KMS-11 (cell line): ENCODE results near the gene WNT3.

ENCODE experiments used
- H2AFZ ChIP-seq: fragments of 200-600 bp; sonication (generic); 2 replicates; pipeline ENCODE4 v1.6.1; 2016; ENCODE audit warnings: antibody characterized with exemption, mixed run types, low read depth
- H3K27ac ChIP-seq: fragments of 200-600 bp; sonication (generic); 2 replicates; pipeline ENCODE4 v1.6.1; 2016; ENCODE audit warnings: mild to moderate bottlenecking, mixed run types
- H3K27me3 ChIP-seq: fragments of 200-600 bp; sonication (generic); 2 replicates; pipeline ENCODE4 v1.6.1; 2017; ENCODE audit warnings: mild to moderate bottlenecking, low read depth, mixed run types, moderate library complexity; ENCODE audit not compliant: insufficient read depth
- H3K36me3 ChIP-seq: fragments of 200-600 bp; sonication (generic); 2 replicates; pipeline ENCODE4 v1.6.1; 2017; ENCODE audit warnings: mild to moderate bottlenecking, mixed run types; ENCODE audit not compliant: insufficient read depth
- H3K4me1 ChIP-seq: fragments of 200-600 bp; sonication (generic); 2 replicates; pipeline ENCODE4 v1.6.1; 2016; ENCODE audit warnings: mild to moderate bottlenecking, low read depth, mixed run types; ENCODE audit not compliant: poor library complexity, severe bottlenecking
- H3K4me2 ChIP-seq: fragments of 200-600 bp; sonication (generic); 2 replicates; pipeline ENCODE4 v1.7.0; 2016; ENCODE audit warnings: mild to moderate bottlenecking, mixed run types
- H3K4me3 ChIP-seq: fragments of 200-600 bp; sonication (generic); IDR thresholded peaks from 2 replicates; pipeline ENCODE4 v1.6.1; 2017; ENCODE audit warnings: low read depth, low read length, mixed read lengths; ENCODE audit not compliant: insufficient read depth
- H3K79me2 ChIP-seq: fragments of 200-600 bp; sonication (generic); 2 replicates; pipeline ENCODE4 v1.6.1; 2016; ENCODE audit warnings: low read depth, mixed run types; ENCODE audit not compliant: insufficient read depth
- H3K9ac ChIP-seq: fragments of 200-600 bp; sonication (generic); 2 replicates; pipeline ENCODE4 v1.6.1; 2016; ENCODE audit warnings: mild to moderate bottlenecking, mixed run types
- H4K20me1 ChIP-seq: fragments of 200-600 bp; sonication (generic); 2 replicates; pipeline ENCODE4 v1.6.1; 2016; ENCODE audit warnings: mild to moderate bottlenecking, mixed run types; ENCODE audit not compliant: insufficient read depth
- TF ChIP-seq, protein P1 (sequence below): fragments of 200-600 bp; sonication (generic); conservative IDR thresholded peaks from 2 replicates; pipeline ENCODE4 v1.6.1; 2017; ENCODE audit warnings: low read depth, mild to moderate bottlenecking, antibody characterized with exemption, low read length, moderate library complexity, mixed read lengths

WNT3 gene

DNA sequence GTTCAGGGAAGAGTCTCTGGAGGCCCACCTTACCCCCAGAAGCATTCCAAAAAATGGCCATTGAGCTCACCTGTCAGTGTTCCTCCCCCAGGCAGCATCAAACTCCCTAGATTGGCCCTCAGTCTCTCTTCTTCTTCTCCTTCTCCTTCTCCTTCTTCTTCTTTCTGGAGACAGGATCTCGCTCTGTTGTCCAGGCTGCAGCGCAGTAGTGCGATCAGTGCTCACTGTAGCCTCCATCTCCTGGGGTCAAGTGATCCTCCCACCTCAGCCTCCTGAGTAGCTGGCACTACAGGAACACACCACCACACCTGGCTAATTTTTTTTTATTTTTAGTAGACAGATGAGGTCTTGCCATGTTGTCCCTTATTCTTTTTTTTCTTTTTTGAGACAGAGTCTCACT lies 16.4 kb upstream of the WNT3 start:
- Histone ChIP-seq H4K20me1 (no peaks in the 10 kb centered on the region), H3K36me3 (no peaks in the 10 kb centered on the region), H3K27me3 (no peaks in the 10 kb centered on the region), H3K4me3 (no peak overlapping the region), H3K9ac (no peak overlapping the region), H3K4me1 (no peaks in the 10 kb centered on the region), H2AFZ (no peak overlapping the region), H3K79me2 (no peaks in the 10 kb centered on the region), H3K27ac (no peak overlapping the region), H3K4me2 (no peak overlapping the region)
- TF ChIP-seq, protein P1, sequence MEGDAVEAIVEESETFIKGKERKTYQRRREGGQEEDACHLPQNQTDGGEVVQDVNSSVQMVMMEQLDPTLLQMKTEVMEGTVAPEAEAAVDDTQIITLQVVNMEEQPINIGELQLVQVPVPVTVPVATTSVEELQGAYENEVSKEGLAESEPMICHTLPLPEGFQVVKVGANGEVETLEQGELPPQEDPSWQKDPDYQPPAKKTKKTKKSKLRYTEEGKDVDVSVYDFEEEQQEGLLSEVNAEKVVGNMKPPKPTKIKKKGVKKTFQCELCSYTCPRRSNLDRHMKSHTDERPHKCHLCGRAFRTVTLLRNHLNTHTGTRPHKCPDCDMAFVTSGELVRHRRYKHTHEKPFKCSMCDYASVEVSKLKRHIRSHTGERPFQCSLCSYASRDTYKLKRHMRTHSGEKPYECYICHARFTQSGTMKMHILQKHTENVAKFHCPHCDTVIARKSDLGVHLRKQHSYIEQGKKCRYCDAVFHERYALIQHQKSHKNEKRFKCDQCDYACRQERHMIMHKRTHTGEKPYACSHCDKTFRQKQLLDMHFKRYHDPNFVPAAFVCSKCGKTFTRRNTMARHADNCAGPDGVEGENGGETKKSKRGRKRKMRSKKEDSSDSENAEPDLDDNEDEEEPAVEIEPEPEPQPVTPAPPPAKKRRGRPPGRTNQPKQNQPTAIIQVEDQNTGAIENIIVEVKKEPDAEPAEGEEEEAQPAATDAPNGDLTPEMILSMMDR, result no peak

DNA sequence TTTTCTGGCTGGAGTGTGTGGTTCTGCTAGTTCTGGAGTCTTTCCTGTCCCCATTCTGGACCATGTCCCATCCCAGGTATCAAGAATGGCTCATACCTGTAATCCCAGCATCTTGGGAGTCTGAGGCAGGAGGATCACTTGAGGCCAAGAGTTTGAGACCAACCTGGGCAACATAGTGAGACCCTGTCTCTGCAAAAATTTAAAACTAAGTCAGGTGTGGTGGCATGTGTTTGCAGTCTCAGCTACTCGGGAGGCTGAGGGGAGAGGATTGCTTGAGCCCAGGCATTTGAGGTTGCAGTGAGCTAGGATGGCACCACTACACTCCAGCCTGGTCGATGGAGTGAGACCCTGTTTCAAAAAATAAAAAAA lies 15.3 kb upstream of the WNT3 start:
- Histone ChIP-seq H3K4me3 (no peak overlapping the region), H3K79me2 (no peaks in the 10 kb centered on the region), H3K4me1 (no peaks in the 10 kb centered on the region), H3K27me3 (no peaks in the 10 kb centered on the region), H3K4me2 (no peak overlapping the region), H4K20me1 (no peaks in the 10 kb centered on the region), H3K27ac (no peak overlapping the region), H3K9ac (no peak overlapping the region), H2AFZ (no peak overlapping the region), H3K36me3 (no peaks in the 10 kb centered on the region)
- TF ChIP-seq, protein P1, result no peak

DNA sequence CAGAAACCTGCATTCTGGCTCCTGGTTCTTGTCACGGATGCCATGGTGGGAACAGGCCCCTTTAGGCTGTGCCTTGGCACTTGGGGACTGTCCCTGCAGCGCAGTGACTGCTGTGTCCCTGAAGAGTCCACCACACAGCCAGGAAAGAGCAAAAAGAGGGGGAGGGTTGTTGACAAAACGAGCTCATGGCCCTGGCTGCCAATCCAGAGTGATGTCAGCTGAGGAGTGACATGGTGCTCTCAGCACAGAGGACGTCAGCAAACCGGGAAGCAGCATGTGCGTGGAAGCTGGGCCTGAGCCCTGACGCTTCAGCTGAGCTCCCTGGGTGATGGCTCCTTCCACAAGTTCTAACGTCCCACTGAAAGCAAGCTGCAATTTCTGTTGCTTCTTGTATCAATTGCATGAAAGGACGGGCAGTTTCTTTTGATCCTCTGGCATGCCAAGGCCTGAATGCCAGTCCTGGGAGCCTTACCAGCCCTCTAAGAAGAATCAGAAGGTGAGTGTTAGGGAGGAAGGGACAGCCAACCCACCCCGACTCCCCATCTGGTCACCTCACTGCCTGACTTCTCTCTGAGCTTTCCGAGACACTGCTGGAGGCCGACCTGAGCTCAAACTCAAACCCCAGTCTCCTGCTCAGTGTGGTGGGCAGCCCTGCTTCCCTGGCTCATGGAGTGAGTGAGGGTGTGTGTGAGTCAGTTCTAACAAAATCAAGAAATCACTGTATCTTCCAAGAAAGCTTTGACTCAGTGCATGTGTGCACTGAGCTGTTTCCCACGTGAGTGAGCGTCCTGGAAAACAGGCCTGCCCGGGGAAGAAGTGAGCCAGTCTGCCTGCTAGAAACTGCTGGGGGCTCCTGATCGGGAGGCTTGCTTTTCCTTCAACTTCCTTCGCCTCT lies 14.7 kb upstream of the WNT3 start:
- TF ChIP-seq, protein P1, result no peak
- Histone ChIP-seq H3K79me2 (no peaks in the 10 kb centered on the region), H4K20me1 (no peaks in the 10 kb centered on the region), H3K4me3 (no peak overlapping the region), H2AFZ (no peak overlapping the region), H3K9ac (no peak overlapping the region), H3K4me1 (no peaks in the 10 kb centered on the region), H3K27ac (no peak overlapping the region), H3K27me3 (no peaks in the 10 kb centered on the region), H3K4me2 (no peak overlapping the region), H3K36me3 (no peaks in the 10 kb centered on the region)

DNA sequence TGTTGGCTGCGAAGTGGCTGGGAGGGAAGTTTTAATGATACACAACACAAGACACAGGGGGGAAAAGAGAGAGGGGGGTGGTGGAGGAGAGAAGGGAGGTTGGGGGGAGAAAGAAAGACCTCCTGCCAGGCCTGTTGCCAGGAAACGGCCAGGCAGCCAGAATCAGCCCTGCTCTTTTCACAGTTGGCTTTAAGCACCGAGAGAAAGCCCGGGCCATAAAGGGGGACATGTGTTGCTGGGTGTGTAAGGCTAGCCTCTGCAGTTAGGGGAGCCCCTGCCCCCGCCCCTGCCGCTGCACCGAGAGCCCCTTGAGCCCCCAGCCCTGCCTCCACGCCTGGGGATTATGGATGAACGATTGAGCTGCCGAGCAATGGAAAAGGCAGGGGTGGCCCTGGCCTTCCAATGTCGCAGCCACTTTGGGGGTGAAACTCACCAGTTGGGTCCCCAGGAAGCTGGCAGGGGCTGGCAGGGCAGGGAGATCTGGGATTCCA lies 13.9 kb upstream of the WNT3 start:
- Histone ChIP-seq H2AFZ (no peak overlapping the region), H3K36me3 (no peaks in the 10 kb centered on the region), H3K4me3 (no peak overlapping the region), H3K9ac (no peak overlapping the region), H3K27ac (no peak overlapping the region), H3K4me2 (no peak overlapping the region), H3K4me1 (no peaks in the 10 kb centered on the region), H3K27me3 (no peaks in the 10 kb centered on the region), H4K20me1 (no peaks in the 10 kb centered on the region), H3K79me2 (no peaks in the 10 kb centered on the region)
- TF ChIP-seq, protein P1, result no peak
